Measurements from ENCODE around the gene ACTL6B.

The ACTL6B gene

DNA sequence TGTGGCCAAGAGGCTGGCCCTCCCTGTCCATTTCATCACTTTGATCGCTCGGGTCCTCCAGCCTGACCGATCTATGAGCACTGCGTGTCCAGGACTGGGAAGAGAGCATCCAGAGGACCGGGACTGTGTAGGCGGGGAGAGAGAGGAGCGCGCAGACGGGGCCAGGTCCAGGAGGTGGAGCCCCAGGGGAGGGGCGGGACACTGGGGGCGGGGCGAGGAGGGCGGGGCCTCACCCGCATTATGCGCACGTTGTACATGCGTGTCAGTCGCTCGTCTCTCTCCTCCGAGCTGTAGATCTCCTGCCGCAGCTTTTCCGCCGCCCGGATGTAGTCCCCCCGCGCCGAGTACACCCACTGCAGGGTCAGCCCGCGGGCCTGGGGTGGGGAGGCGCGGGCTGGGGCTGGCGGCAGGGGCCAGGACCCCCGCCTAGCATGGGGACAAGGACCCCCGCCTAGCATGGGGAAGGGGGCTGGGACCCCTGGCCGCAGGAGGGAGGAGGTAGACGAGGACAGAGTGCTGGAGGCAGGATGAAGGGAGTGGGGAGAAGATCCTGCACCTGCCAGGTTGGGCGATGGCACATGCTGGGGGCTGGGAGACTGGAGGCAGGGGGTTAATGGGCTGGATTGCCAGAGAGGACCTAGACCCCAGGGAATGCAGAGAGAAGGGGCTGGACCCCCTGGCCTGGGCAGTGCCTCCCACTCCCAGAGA is 29.6 kb downstream of the ACTL6B start:
- peak; percentile 93 for DNase-seq

- DNase-seq: no peak
Observed at GRCh38 chr7:100626055-100626454, 30.2 kb downstream of the ACTL6B start.

GRCh38 chr7:100623951-100624824 is 32.1 kb downstream of the ACTL6B start:
- no peak for DNase-seq

DNA sequence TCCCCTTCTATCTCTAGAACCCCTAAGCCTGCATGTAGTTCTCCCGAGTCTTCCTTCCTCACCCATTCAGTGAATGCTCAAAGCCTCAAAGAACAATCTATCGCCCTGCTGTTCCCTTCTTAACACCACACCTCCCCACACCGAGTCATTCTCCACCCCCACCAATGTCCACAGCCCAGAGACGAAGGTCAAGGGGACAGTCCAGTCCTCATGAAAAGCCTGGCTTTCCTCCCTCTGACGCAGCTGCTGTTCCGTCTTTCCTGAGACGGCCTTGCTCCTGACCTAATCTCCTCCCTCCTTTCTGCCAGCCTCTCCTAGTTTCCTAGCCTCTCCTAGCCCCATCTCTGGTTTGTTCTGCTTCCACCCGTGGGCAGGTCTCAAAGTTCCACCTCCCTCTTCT is 34.7 kb downstream of the ACTL6B start:
- no peak for DNase-seq

DNA sequence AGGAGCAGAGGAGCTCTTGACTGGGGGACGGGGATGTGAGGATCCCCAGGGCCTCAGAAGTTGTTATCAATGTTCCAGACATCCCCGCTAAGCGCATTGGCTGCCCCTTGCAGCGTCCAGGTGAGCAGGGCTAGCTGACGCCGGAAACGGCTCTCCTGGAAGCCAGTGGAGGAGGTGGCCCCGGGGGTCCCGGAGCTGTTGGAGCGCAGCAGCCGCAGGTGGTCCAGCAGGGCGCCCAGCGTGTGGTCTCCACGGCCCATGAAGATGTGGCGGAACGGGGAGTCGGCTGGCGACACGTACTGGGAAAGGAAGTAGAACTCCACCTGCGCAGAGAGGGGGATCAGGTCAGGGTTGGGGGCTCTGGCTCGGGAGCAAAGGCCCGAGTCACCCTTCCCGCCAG is 35.4 kb downstream of the ACTL6B start:
- no peak for DNase-seq

DNA sequence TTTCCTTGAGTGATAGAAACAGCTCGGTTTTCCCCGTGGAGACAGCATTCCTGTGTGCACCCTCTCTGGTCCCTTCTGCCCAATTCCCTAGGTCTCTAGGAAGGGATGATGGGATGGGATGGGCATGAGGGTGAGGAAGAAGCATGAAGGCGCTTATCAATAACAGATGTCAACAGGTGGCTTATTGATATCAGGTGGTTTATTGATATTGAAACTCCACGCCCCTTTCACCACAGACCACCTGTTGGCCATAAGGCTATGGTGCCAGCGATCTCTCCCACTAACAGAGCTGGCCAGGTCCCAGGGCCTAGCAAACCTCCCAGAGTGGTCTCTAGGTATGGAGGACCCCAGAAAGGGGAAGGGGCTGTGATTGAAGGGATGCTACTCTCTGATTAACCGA is 36.0 kb downstream of the ACTL6B start:
- no peak for DNase-seq

DNA sequence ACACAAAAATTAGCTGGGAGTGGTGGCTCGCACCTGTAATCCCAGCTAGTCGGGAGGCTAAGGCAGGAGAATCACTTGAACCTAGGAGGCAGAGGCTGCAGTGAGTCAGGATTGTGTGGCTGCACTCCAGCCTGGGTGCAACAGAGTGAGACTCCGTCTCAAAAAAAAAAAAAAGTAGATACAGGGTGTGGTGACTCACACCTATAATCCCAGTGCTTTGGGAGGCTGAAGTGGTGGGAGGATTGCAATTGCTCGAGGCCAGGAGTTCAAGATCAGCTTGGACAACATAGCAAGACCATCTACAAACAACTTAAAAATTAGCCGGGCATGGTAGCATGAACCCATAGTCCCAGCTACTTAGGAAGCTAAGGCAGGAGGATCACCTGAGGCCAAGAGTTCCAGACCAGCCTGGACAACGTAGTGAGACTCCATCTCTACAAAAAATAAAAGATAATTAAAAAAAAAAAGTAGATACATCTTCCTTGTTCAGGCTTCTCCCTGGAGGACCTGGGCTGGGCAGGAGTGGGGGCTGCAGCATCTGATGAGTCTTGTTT is 41.9 kb downstream of the ACTL6B start:
- no peak for DNase-seq

- no peak for DNase-seq
Observed at GRCh38 chr7:100613412-100614175, 42.7 kb downstream of the ACTL6B start.

DNA sequence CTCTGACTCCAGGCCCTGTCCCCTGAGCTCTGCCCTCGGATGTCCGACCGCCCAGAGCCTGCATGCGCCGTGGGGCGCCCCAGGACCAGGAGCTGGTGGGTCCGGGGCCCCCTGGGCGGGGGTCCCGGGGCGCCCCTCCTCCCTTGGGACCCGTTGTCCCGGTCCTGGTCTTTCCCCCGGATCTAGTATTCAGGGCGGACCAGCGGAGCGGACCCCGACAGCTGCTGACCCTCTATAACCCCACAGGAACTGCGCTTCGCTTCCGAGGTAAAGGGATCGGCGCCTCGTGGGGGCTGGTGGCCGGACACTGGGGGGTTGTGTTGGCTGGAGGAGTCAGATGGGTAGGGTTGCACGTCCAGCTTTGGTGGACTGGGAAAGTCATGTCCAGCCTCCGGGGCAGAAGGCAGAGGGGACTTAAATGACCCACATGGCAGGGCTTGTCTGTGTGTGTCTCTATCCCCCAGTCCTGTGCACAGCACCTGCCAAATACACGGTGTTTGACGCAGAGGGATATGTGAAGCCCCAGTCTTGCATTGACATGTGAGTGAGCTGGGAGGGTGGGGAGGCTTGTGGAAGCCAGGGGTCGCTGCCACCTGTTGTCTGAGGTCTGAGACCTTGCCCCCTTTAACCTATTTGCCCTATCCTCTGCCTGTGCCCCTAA is 43.4 kb downstream of the ACTL6B start:
- DNase-seq: no peak

DNA sequence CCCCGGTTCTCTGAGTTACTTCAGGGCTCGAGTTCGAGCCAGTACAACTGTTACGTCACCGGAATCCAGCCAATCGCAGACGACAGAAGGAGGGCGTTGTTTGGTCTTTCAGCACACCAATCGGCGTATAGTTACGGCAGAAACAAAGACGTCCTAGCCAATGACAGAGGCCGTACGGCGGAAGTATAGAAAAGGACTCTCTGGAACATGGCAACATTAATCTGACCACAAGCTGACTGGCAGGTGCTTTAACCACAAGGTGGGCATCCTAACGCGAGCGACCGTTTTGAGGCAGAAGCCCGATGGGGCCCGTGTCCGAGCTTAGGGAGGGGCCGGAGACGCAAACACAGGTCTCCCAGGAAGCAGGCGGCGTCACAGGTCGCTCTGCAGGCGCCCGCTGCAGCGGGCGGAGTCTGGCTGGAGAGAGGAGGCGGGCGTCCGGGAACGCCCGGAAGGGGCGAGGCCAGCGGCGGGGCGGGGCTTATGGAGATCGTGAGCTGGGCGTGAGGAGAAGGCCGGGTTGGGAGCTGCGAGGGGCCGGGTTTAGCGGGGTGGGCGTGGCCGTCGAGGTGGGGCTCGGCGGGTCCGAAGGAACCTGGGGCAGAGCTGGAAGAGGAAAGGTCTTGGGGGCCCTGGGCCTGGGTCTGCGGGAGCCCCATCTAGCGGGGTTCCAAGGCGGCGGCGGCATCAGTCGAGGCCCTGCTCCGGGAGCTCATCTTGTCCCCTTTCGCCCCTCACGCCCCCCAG is 44.1 kb downstream of the ACTL6B start, which contains the start of gene MOSPD3:
MOSPD3 (plus strand) TSS at position 558 of the 747 bp plus-strand sequence. CDS start 252 bp downstream, outside the sequence.
- DNase-seq: peak; percentile 99

GRCh38 chr7:100609958-100610357 is 46.3 kb downstream of the ACTL6B start:
- no peak for DNase-seq

DNA sequence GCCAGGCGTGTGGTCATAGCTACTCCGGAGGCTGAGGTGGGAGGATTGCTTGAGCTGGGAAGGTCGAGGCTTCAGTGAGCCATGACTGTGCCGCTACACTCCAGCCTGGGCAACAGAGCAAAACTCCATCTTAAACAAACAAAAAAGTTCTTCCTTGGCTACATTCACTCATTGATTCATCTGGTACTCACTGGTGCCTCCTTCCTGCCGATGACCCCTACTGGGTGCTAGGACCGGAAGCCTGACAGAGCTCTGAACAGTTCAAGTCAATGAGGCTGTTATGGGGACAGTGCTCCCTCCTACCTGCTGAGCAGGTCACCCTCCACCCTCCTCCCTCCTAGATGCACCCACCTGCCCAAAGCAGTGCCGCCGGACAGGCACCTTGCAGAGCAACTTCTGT is 49.1 kb downstream of the ACTL6B start:
- no peak for DNase-seq

GRCh38 chr7:100606313-100606712 is 49.9 kb downstream of the ACTL6B start:
- DNase-seq: no peak

DNA sequence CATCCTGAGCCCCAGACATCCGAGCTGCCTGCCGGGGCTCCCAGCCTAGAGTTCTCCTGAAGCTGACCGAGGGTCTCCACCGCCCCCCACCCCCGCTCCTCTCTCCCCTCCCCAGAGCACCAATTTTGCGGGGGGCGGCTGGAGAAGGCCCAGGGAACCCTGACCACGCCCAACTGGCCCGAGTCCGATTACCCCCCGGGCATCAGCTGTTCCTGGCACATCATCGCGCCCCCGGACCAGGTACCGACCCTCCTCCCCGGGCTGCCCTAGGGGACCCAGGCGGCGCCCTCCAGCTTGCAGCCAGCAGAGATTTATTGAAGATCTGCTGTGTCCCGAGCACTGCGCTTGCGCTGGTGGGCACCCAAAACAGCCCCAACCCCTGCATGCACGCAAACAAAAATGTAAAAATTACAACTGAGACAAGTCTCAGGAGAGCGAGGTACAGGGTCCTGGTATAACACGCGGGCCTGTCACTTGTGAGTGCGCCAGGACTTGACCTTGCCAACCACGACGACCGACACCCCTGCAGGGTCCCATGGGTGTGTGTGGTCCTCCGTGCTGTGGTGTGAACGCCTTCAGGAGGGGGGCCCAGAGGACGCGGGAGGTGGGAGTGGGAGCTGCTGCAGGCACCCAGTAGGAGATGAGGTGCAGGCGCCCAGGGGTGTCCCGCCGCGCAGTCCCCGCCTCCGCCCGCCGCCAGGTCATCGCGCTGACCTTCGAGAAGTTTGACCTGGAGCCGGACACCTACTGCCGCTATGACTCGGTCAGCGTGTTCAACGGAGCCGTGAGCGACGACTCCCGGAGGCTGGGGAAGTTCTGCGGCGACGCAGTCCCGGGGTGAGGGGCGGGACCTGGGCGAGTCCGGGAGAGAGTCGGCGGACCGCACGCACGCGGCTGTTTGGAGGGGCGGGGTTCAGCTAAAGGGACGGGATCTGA is 51.0 kb downstream of the ACTL6B start:
- DNase-seq: peak; percentile 70

- DNase-seq: peak; percentile 87
Observed at GRCh38 chr7:100604028-100604975, 51.9 kb downstream of the ACTL6B start.

DNA sequence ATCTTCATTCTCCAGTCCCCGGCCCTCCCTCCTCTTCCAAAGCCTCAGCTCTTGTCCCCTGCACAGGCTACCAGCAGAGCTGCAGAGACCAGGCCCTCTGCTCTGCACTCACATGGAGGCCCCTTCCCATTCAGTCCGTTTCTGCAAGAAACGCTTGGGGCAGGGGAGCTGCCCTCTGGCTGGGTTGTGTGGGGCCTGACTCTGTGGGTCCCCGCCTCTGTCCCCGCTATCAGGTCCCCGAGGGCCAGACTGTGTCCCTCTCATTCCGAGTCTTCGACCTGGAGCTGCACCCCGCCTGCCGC is 52.6 kb downstream of the ACTL6B start:
- DNase-seq: no peak

GRCh38 chr7:100602889-100603725 is 53.1 kb downstream of the ACTL6B start:
- DNase-seq: no peak

DNA sequence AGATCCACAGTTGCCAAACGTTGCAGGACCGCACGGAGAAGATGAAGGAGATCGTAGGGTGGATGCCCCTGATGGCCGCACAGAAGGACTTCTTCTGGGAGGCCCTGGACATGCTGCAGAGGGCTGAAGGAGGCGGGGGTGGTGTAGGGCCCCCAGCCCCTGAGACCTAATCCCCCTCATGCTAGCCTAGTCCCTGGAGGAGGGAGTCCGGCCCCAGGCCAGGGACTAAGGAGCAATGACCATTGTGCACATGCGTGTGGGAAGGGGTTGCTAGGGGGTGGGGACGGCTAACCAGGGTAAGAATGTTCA is 55.6 kb downstream of the ACTL6B start:
- no peak for DNase-seq

Measured in stimulated activated CD8-positive, alpha-beta memory T cell treated with anti-CD3 and anti-CD28 coated beads, Interleukin-4, amount 100 ng/mL, for 48 hours (primary cell).